Measurements from ENCODE around the gene SELENOI. TPM values are rescaled to one million over a fixed set of nuclear protein-coding genes. Genes with fewer than 3 reads are reported as not detected.

Gene SELENOI
- total and polyA plus RNA-seq, 9 donors = 2.5 to 23.7 (median 13.4) TPM

GRCh38 chr2:26356111-26356510 is 10.2 kb downstream of the SELENOI start:
- 94 to 97% (median 94%) methylated on average over 2 of the region's 2 CpGs for WGBS, 3 donors
- H3K4me1 ChIP-seq (ENCODE audit: insufficient read depth) = no peaks in the 10 kb centered on the region
- intact Hi-C loops (cut with DNase I) = loop anchor here in 1 of 4 donors (10.0 kb wide), 1 partner anchor 219 kb away; no protein-coding TSS in a partner anchor
- no peak for DNase-seq
- no peak overlapping the region for H3K27ac ChIP-seq
- no peak for TF ChIP-seq EP300 (IDR thresholded peaks at IDR 0.05)
- TF ChIP-seq CTCF (IDR thresholded peaks at IDR 0.05) = no peak
- no peak for TF ChIP-seq POLR2A (IDR thresholded peaks at IDR 0.05)
- H3K9me3 ChIP-seq = no peaks in the 10 kb centered on the region
- H3K36me3 ChIP-seq = no peaks in the 10 kb centered on the region
- H3K27me3 ChIP-seq = no peaks in the 10 kb centered on the region
- H3K4me3 ChIP-seq = no peak overlapping the region

DNA sequence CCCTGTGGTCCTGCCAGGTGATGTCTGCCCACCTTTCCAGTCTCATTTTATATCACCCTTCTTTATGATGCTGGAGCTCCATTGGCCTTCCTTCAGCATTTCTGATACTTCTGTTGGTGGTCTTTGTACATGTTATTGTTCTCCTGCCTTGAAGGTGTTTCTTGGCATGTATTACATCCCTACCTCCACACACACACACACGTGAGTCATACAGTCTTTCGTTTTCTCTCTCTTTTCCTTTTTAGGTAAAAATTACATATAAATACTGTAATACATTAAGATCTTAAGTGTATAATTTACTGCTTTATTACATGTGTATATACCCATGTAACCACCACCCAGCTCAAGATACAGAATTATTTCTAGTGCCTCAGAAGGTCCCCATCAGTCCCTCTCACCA is 10.8 kb downstream of the SELENOI start:
- no peaks in the 10 kb centered on the region for H3K27me3 ChIP-seq
- no peaks in the 10 kb centered on the region for H3K4me1 ChIP-seq (ENCODE audit: insufficient read depth)
- intact Hi-C loops (cut with DNase I) = loop anchor here in 1 of 4 donors (10.0 kb wide), 1 partner anchor 218 kb away; no protein-coding TSS in a partner anchor
- no peaks in the 10 kb centered on the region for H3K9me3 ChIP-seq
- TF ChIP-seq POLR2A (IDR thresholded peaks at IDR 0.05) (no peak), EP300 (IDR thresholded peaks at IDR 0.05) (no peak), CTCF (IDR thresholded peaks at IDR 0.05) (no peak)
- DNase-seq = no peak
- no peak overlapping the region for H3K4me3 ChIP-seq
- 82 to 86% (median 85%) methylated on average over 2 of the region's 2 CpGs for WGBS, 3 donors
- H3K36me3 ChIP-seq = no peaks in the 10 kb centered on the region
- H3K27ac ChIP-seq = no peak overlapping the region

GRCh38 chr2:26359886-26360473 is 14.0 kb downstream of the SELENOI start:
- H3K9me3 ChIP-seq = no peaks in the 10 kb centered on the region
- no peaks in the 10 kb centered on the region for H3K27me3 ChIP-seq
- intact Hi-C loops (cut with DNase I) = loop anchor here in 1 of 4 donors (10.0 kb wide), 1 partner anchor 215 kb away; no protein-coding TSS in a partner anchor
- no peak for DNase-seq
- no peak for TF ChIP-seq POLR2A (IDR thresholded peaks at IDR 0.05)
- no peaks in the 10 kb centered on the region for H3K36me3 ChIP-seq
- 90 to 91% (median 91%) methylated on average over 4 of the region's 4 CpGs for WGBS, 3 donors
- H3K4me1 ChIP-seq (ENCODE audit: insufficient read depth) = no peaks in the 10 kb centered on the region
- H3K27ac ChIP-seq = no peak overlapping the region
- H3K4me3 ChIP-seq = no peak overlapping the region

DNA sequence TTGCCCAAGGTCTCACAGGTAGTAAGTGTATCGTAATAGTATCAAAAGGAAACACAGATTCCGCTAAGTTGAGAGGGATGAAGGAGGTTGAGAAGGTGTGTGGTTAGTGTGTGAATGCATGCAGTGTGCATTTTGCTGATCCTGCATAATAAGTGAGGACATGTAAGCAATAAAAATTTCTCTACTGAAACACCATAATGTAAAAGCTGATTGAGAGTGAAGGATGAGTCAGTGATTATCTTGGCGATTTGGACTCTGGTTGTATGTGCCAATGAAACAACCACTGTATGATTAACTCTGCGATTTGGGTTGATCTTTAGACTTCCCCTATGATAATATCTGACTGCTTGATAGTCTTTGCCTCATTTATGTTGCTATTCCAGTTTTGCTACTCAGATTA is 17.4 kb downstream of the SELENOI start:
- H3K36me3 ChIP-seq = no peaks in the 10 kb centered on the region
- intact Hi-C loops (cut with DNase I) = no loop called here
- WGBS, 3 donors = 84 to 85% (median 85%) methylated on average over 4 of the region's 4 CpGs
- TF ChIP-seq EP300 (IDR thresholded peaks at IDR 0.05) = no peak
- TF ChIP-seq CTCF (IDR thresholded peaks at IDR 0.05) = no peak
- TF ChIP-seq POLR2A (IDR thresholded peaks at IDR 0.05) = no peak
- no peak for DNase-seq
- H3K27me3 ChIP-seq = no peaks in the 10 kb centered on the region
- no peak overlapping the region for H3K4me3 ChIP-seq
- H3K4me1 ChIP-seq (ENCODE audit: insufficient read depth) = no peaks in the 10 kb centered on the region
- H3K27ac ChIP-seq = no peak overlapping the region
- no peaks in the 10 kb centered on the region for H3K9me3 ChIP-seq

DNA sequence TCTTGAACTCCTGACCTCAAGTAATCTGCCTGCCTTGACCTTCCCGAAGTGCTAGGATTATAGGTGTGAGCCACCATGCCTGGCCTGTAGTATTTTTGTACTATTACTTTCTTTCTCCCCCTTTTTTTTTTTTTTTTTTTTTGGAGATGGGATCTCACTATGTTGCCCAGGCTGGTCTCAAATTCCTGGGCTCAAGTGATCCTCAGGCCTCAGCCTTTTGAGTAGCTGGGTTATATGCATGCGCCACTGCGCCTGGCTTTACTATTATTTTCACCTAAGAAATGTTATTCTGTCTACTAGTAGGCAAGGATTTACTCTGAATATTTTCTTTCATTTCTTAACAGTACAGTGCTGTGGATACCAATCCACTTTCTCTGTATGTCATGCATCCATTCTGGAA is 18.0 kb downstream of the SELENOI start:
- no peaks in the 10 kb centered on the region for H3K4me1 ChIP-seq (ENCODE audit: insufficient read depth)
- H3K27me3 ChIP-seq = no peaks in the 10 kb centered on the region
- intact Hi-C loops (cut with DNase I) = no loop called here
- H3K9me3 ChIP-seq = no peaks in the 10 kb centered on the region
- no peaks in the 10 kb centered on the region for H3K36me3 ChIP-seq
- 85 to 92% (median 91%) methylated on average over 3 of the region's 3 CpGs for WGBS, 3 donors
- DNase-seq = no peak
- H3K27ac ChIP-seq = no peak overlapping the region
- TF ChIP-seq EP300 (IDR thresholded peaks at IDR 0.05) (no peak), CTCF (IDR thresholded peaks at IDR 0.05) (no peak), POLR2A (IDR thresholded peaks at IDR 0.05) (no peak)
- H3K4me3 ChIP-seq = no peak overlapping the region
